ENCODE measurements around the gene SERPINE2. TPM values are rescaled to one million over a fixed set of nuclear protein-coding genes. Genes with fewer than 3 reads are reported as not detected.

The SERPINE2 gene
- total RNA-seq, 1 experiment from 2014 or later = 231 TPM

DNA sequence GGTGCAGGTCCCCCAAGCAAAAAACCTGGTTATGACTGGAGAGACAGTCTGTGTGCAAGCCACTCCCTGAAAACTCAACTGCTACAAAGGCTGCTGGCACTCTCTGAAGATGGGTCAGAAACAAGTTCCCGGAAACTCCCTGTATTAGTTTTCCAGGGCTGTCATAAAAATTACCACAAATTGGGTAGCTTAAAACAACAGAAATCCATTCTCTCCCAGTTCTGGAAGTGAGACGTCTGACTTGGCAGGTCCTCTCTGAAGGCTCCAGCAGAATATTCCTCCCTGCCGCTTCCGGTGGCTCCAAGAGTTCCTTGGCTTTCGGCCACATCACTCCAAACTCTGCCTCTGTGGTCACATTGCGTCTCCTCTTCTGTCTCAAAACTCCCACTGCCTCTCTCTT is 30.1 kb upstream of the SERPINE2 start:
- intact Hi-C loops (cut with micrococcal nuclease) = no loop called here
- H3K9me3 Mint-ChIP-seq (ENCODE audit: unreplicated experiment) = no peaks in the 10 kb centered on the region
- no TSS peak for BruUV-seq (replicated peaks)
- TF ChIP-seq, protein P1, sequence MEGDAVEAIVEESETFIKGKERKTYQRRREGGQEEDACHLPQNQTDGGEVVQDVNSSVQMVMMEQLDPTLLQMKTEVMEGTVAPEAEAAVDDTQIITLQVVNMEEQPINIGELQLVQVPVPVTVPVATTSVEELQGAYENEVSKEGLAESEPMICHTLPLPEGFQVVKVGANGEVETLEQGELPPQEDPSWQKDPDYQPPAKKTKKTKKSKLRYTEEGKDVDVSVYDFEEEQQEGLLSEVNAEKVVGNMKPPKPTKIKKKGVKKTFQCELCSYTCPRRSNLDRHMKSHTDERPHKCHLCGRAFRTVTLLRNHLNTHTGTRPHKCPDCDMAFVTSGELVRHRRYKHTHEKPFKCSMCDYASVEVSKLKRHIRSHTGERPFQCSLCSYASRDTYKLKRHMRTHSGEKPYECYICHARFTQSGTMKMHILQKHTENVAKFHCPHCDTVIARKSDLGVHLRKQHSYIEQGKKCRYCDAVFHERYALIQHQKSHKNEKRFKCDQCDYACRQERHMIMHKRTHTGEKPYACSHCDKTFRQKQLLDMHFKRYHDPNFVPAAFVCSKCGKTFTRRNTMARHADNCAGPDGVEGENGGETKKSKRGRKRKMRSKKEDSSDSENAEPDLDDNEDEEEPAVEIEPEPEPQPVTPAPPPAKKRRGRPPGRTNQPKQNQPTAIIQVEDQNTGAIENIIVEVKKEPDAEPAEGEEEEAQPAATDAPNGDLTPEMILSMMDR (IDR thresholded peaks at IDR 0.05; ENCODE audit: unreplicated experiment) = no peak
- H3K4me3 Mint-ChIP-seq (ENCODE audit: unreplicated experiment) = no peak overlapping the region
- CTCF ChIA-PET = no interaction called here
- POLR2A ChIA-PET = no interaction called here
- DNase-seq (ENCODE audit: unreplicated experiment) = no peak
- H3K27me3 Mint-ChIP-seq (ENCODE audit: insufficient read depth, unreplicated experiment) = no peaks in the 10 kb centered on the region
- H3K27ac Mint-ChIP-seq (ENCODE audit: low read depth, unreplicated experiment) = no peak overlapping the region
- H3K4me1 Mint-ChIP-seq (ENCODE audit: insufficient read depth, unreplicated experiment) = no peaks in the 10 kb centered on the region
- H3K36me3 Mint-ChIP-seq (ENCODE audit: insufficient read depth, unreplicated experiment) = no peaks in the 10 kb centered on the region

DNA sequence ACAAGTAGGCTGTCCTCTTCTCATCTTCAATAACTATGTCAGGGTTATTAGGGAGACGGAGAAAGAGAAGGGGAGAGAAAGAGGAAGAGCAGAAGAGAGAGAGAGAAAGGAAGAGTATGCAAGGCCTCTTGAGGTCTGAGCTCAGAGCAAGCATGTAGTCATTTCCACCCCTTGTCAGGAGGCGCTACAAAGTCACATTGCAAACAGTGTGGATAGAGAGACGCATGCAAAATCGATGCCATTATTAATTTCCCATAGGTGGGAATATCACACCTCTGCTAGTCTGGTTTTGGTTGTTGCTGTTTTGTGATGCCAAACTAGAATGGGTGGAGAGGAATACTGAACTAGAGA is 24.2 kb upstream of the SERPINE2 start:
- TF ChIP-seq, protein P1 (IDR thresholded peaks at IDR 0.05; ENCODE audit: unreplicated experiment) = no peak
- Mint-ChIP-seq H3K27me3 (ENCODE audit: insufficient read depth, unreplicated experiment) (no peaks in the 10 kb centered on the region), H3K4me1 (ENCODE audit: insufficient read depth, unreplicated experiment) (no peaks in the 10 kb centered on the region), H3K27ac (ENCODE audit: low read depth, unreplicated experiment) (no peak overlapping the region), H3K9me3 (ENCODE audit: unreplicated experiment) (no peaks in the 10 kb centered on the region), H3K36me3 (ENCODE audit: insufficient read depth, unreplicated experiment) (no peaks in the 10 kb centered on the region), H3K4me3 (ENCODE audit: unreplicated experiment) (no peak overlapping the region)
- no TSS peak for BruUV-seq (replicated peaks)
- ChIA-PET POLR2A (interaction anchor here (0.8 kb wide), 1 partner anchor 14 kb away, joined by 3 read pairs; no protein-coding TSS in a partner anchor), CTCF (interaction anchor here (0.7 to 1.4 kb wide), 4 partner anchors 14 to 73 kb away, joined by 3 read pairs; partner anchors contain the start of gene SERPINE2)
- no peak for DNase-seq (ENCODE audit: unreplicated experiment)
- intact Hi-C loops (cut with micrococcal nuclease) = no loop called here

DNA sequence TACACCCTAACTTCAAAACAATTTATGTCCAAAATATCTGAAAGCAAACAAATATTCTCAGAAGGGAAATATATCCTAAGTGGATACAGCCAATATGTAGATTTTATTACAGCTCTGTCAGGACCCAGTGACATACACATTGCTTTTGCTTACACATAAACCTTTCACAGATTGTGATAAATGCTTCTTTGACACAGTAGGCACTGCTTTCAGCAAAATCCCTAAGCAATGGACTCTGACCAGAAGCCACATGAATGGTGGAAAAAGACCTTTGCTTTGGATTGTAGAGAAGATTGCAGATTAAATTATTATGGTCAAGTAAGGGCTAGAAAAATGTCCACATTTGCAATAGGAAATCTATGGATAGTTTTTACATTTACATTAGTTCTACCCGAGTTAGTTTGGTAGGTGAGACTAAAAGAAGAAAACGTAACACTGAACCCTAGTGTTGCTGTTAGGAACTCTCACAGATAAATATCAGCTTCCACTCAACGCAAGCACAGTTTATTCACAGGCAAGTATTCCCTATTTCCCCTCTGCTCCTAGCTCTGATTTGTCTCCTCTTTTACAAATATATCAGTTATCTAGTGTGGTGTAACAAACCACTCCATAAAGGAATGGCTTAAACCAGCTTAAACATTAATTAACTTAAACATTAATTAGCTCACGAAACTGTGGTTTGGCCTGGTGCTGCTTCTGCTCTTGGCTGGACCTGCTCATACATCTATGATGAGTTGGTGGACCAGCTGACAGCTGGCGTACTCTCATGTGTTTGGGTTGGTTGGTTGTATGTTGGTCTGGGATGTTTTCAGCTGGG is 23.6 kb upstream of the SERPINE2 start:
- intact Hi-C loops (cut with micrococcal nuclease) = no loop called here
- POLR2A ChIA-PET = interaction anchor here (0.6 kb wide), 1 partner anchor 227 kb away, joined by 3 read pairs; no protein-coding TSS in a partner anchor
- H3K27me3 Mint-ChIP-seq (ENCODE audit: insufficient read depth, unreplicated experiment) = no peaks in the 10 kb centered on the region
- DNase-seq (ENCODE audit: unreplicated experiment) = no peak
- no TSS peak for BruUV-seq (replicated peaks)
- no peak overlapping the region for H3K27ac Mint-ChIP-seq (ENCODE audit: low read depth, unreplicated experiment)
- H3K36me3 Mint-ChIP-seq (ENCODE audit: insufficient read depth, unreplicated experiment) = no peaks in the 10 kb centered on the region
- TF ChIP-seq, protein P1 (IDR thresholded peaks at IDR 0.05; ENCODE audit: unreplicated experiment) = no peak
- H3K9me3 Mint-ChIP-seq (ENCODE audit: unreplicated experiment) = peaks cover 5% of the 10 kb centered on the region
- CTCF ChIA-PET = interaction anchor here (0.6 to 1.4 kb wide), 7 partner anchors 14 to 221 kb away, joined by 3 read pairs; partner anchors contain the start of gene SERPINE2
- H3K4me3 Mint-ChIP-seq (ENCODE audit: unreplicated experiment) = no peak overlapping the region
- no peaks in the 10 kb centered on the region for H3K4me1 Mint-ChIP-seq (ENCODE audit: insufficient read depth, unreplicated experiment)

DNA sequence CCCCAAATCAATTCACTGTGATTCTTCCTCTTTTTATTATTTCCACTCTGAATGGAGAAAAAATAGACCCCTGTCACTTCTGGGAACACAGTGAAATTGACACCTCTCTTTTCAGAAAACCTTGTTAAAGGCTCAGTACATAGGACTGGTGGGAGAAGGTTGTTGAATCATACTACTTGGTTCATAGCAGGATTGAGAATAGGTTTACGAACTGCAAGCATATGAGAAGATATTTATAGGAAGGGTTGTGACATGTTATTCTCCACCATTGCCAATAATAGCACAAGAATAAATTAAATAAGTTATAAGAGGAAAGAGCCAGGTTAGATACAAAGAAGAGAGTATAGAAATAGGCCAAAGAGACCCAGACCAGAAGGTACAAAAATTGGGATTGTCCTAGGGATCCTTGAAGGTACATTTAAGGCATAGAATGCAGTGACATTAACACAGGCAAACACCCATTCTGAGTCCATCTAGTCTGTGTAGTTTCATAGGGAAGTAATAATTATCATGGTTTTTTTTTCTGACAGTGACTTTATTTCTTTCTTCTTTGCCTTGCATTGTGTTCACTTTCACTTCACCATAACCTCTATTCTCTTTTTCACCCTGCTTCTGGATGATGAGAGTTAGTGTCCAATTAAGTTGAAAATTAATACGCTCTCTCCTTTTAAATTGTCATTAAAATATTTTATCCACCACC is 21.8 kb upstream of the SERPINE2 start:
- intact Hi-C loops (cut with micrococcal nuclease) = no loop called here
- TF ChIP-seq, protein P1 (IDR thresholded peaks at IDR 0.05; ENCODE audit: unreplicated experiment) = no peak
- Mint-ChIP-seq H3K27me3 (ENCODE audit: insufficient read depth, unreplicated experiment) (no peaks in the 10 kb centered on the region), H3K9me3 (ENCODE audit: unreplicated experiment) (peaks cover 8% of the 10 kb centered on the region), H3K4me1 (ENCODE audit: insufficient read depth, unreplicated experiment) (no peaks in the 10 kb centered on the region), H3K27ac (ENCODE audit: low read depth, unreplicated experiment) (no peak overlapping the region), H3K36me3 (ENCODE audit: insufficient read depth, unreplicated experiment) (no peaks in the 10 kb centered on the region), H3K4me3 (ENCODE audit: unreplicated experiment) (no peak overlapping the region)
- BruUV-seq (replicated peaks) = no TSS peak
- POLR2A ChIA-PET = no interaction called here
- CTCF ChIA-PET = interaction anchor here (1.2 kb wide), 1 partner anchor 67 kb away, joined by 3 read pairs; no protein-coding TSS in a partner anchor
- no peak for DNase-seq (ENCODE audit: unreplicated experiment)
